Epidermal melanocyte (primary cell): ENCODE data around the gene ATG4D.
A peak's percentile ranks its signal among the peaks of the same experiment; 100 is the strongest.
"Not testable (repeated sequence)": the region's sequence is repeated elsewhere in the genome, so short reads cannot be mapped to it uniquely, and the experiment has no call there.

Experiments used
- DNase-seq: peaks from one replicate; pipeline ENCODE4 v3.0.0; 2011; ENCODE audit warnings: low spot score; ENCODE audit not compliant: insufficient read length

ATG4D gene

GRCh38 chr19:10551006-10551405 is 7.3 kb downstream of the ATG4D start:
- DNase-seq, result not testable (repeated sequence)

GRCh38 chr19:10551698-10552301 is 8.1 kb downstream of the ATG4D start:
- DNase-seq, result peak; percentile 33

- peak; percentile 26 for DNase-seq
Observed at GRCh38 chr19:10552510-10553053, 8.9 kb downstream of the ATG4D start.

- peak; percentile 11 for DNase-seq
Observed at GRCh38 chr19:10553087-10553667, 9.5 kb downstream of the ATG4D start.

GRCh38 chr19:10553943-10554381 is 10.3 kb downstream of the ATG4D start:
- DNase-seq, result no peak

- DNase-seq, result peak; percentile 17
Observed at GRCh38 chr19:10554760-10555609, 11.3 kb downstream of the ATG4D start.

GRCh38 chr19:10555610-10555973 is 11.9 kb downstream of the ATG4D start:
- DNase-seq, result no peak

GRCh38 chr19:10557603-10558197 is 14.0 kb downstream of the ATG4D start:
- peak; percentile 12 for DNase-seq

- DNase-seq, result no peak
Observed at GRCh38 chr19:10560154-10560553, 16.4 kb downstream of the ATG4D start.

GRCh38 chr19:10562609-10563008 is 18.9 kb downstream of the ATG4D start:
- DNase-seq, result peak; percentile 10

GRCh38 chr19:10565028-10565566 is 21.4 kb downstream of the ATG4D start:
- no peak for DNase-seq

GRCh38 chr19:10565567-10566407 is 22.1 kb downstream of the ATG4D start, which contains the start of gene KRI1:
TSS of gene KRI1 (minus strand) at chr19:10566010. CDS start at chr19:10565999, 11 bp downstream.
- peak; percentile 100 for DNase-seq

- no peak for DNase-seq
Observed at GRCh38 chr19:10566408-10566657, 22.6 kb downstream of the ATG4D start.

GRCh38 chr19:10566658-10567410 is 23.1 kb downstream of the ATG4D start:
- no peak for DNase-seq

- no peak for DNase-seq
Observed at GRCh38 chr19:10567656-10568055, 24.0 kb downstream of the ATG4D start.

- no peak for DNase-seq
Observed at GRCh38 chr19:10568062-10568825, 24.5 kb downstream of the ATG4D start.

- DNase-seq, result peak; percentile 88
Observed at GRCh38 chr19:10568826-10569651, 25.3 kb downstream of the ATG4D start, which contains the start of gene CDKN2D. TSS of gene CDKN2D (minus strand) at chr19:10568979. CDS start at chr19:10568653, 326 bp downstream.

GRCh38 chr19:10573793-10574192 is 30.1 kb downstream of the ATG4D start:
- DNase-seq, result not testable (repeated sequence)
